Fibroblast of mammary gland (primary cell): Measurements from ENCODE around the gene LYZL2.
"Not testable (repeated sequence)": the region's sequence is repeated elsewhere in the genome, so short reads cannot be mapped to it uniquely, and the experiment has no call there.

Source experiments
- DNase-seq: peaks from one replicate; pipeline ENCODE4 v3.0.0-alpha.2; 2010; ENCODE audit warnings: low read depth
- H3K4me3 ChIP-seq: 2 replicates; pipeline ENCODE4 v1.5.1; 2011; ENCODE audit warnings: low read depth, mild to moderate bottlenecking, low read length, moderate library complexity; ENCODE audit not compliant: control insufficient read depth
- TF ChIP-seq, protein P1 (sequence below): conservative IDR thresholded peaks from 2 replicates; pipeline ENCODE4 v1.5.1; 2011; ENCODE audit warnings: low read depth, low read length, inconsistent platforms; ENCODE audit not compliant: control insufficient read depth, insufficient read depth

The LYZL2 gene

GRCh38 chr10:30619966-30620365 lies 9.6 kb downstream of the LYZL2 start:
- no peak overlapping the region for H3K4me3 ChIP-seq
- TF ChIP-seq, protein P1, sequence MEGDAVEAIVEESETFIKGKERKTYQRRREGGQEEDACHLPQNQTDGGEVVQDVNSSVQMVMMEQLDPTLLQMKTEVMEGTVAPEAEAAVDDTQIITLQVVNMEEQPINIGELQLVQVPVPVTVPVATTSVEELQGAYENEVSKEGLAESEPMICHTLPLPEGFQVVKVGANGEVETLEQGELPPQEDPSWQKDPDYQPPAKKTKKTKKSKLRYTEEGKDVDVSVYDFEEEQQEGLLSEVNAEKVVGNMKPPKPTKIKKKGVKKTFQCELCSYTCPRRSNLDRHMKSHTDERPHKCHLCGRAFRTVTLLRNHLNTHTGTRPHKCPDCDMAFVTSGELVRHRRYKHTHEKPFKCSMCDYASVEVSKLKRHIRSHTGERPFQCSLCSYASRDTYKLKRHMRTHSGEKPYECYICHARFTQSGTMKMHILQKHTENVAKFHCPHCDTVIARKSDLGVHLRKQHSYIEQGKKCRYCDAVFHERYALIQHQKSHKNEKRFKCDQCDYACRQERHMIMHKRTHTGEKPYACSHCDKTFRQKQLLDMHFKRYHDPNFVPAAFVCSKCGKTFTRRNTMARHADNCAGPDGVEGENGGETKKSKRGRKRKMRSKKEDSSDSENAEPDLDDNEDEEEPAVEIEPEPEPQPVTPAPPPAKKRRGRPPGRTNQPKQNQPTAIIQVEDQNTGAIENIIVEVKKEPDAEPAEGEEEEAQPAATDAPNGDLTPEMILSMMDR = no peak
- DNase-seq = no peak

DNA sequence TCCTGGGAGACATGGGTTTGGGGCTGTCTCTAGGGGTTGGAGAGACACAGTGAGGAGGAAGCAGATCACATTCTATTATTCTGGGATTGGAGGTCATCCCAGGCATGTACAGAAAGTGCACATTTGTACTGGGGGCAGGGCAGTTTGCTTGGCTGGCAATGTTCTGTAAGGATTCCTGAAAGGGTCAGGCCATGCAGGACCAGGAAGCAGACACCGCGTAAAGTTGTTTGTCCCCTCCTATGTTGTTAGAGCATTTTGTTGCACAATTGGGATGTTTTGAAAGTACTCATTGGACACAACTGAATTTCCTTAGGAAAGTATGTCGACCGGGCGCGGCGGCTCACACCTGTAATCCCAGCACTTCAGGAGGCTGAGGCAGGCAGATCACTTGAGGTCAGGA lies 12.5 kb downstream of the LYZL2 start:
- H3K4me3 ChIP-seq = no peak overlapping the region
- TF ChIP-seq, protein P1 = no peak
- DNase-seq = no peak

- DNase-seq, H3K4me3 ChIP-seq: not testable (repeated sequence)
Measured at GRCh38 chr10:30611041-30611440, 18.5 kb downstream of the LYZL2 start.

DNA sequence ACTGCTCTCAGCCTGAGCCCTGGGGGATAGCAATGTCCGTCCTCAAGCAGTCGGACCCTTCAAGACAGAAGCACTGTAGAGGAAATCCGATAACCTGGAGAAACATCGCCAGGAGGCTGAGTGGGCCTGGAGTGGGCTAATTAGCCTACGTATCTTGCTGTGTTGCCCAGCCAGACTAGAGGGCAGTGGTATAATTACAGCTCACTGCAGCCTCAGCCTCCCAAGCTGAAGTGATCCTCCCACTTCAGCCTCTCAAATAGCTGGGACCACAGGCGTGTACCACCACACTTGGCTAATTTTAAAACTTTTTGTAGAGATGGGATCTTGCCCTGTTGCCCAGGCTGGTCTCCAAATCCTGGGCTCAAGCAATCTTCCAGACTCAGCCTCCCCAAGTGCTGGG lies 21.7 kb downstream of the LYZL2 start:
- TF ChIP-seq, protein P1 = no peak
- no peak overlapping the region for H3K4me3 ChIP-seq
- DNase-seq = no peak

DNA sequence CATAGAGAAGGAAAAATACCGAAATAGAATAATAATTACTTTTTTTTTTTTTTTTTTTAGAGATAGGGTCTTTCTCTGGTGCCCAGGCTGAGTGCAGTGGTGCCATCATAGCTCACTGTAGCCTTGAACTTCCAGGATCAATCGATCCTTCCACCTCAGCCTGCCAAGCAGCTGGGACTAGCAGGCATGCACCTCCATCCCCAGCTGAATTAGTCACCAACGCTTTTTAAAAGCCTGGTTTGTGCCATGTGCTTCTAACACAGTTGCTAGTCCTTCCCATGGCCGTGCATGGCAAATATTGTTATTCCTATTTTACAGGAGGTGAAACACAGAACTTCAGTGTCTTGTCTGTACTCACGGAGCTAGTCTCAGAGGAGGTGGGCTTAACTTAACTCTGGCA lies 23.2 kb downstream of the LYZL2 start:
- TF ChIP-seq, protein P1 = no peak
- H3K4me3 ChIP-seq = no peak overlapping the region
- DNase-seq = peak; percentile 10

- not testable (repeated sequence) for H3K4me3 ChIP-seq, DNase-seq
Measured at GRCh38 chr10:30605341-30606121, 24.0 kb downstream of the LYZL2 start.

- TF ChIP-seq, protein P1 = no peak
- DNase-seq = no peak
- no peak overlapping the region for H3K4me3 ChIP-seq
Measured at GRCh38 chr10:30603589-30603988, 26.0 kb downstream of the LYZL2 start.

DNA sequence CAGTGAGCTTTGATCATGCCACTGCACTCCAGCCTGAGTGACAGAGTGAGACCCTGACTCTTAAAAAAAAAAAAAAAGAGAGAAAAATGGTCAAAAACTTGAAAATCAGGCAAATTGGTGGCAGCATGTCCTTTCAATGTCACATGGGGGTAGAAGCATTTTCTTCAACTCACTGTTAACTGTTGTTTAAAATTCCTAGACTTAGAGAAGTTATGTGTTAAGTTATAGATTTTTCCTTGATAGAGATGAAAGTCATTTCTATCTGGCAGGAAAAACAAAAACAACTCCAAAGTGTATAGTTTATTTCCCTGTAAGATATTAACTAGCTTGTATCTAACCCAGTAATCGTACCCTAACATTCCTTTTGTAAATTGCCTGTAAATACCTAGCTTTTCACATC lies 26.8 kb downstream of the LYZL2 start:
- DNase-seq = no peak
- H3K4me3 ChIP-seq = no peak overlapping the region
- TF ChIP-seq, protein P1 = no peak
